Fibroblast of lung (primary cell): ENCODE data around the gene IGF1R. TPM values are rescaled to one million over a fixed set of nuclear protein-coding genes. Genes with fewer than 3 reads are reported as not detected.

ENCODE experiments used
- DNase-seq, 2 donors: peaks; one replicate each; pipeline versions ENCODE4 v3.0.0 to v3.0.0-alpha.2; 2010; ENCODE audit warnings: low read depth in 2 of 2
- H2AFZ ChIP-seq: 2 replicates; pipeline ENCODE4 v1.5.1; 2012; ENCODE audit warnings: low read length, control low read depth, inconsistent platforms
- H3K27ac ChIP-seq: 2 replicates; pipeline ENCODE4 v1.5.1; 2011; ENCODE audit warnings: low read length, control low read depth; ENCODE audit not compliant: insufficient read depth
- H3K27me3 ChIP-seq: 2 replicates; pipeline ENCODE4 v1.5.1; 2011; ENCODE audit warnings: mild to moderate bottlenecking, low read length; ENCODE audit not compliant: control insufficient read depth, insufficient read depth
- H3K36me3 ChIP-seq: 2 replicates; pipeline ENCODE4 v1.5.1; 2011; ENCODE audit warnings: low read length; ENCODE audit not compliant: control insufficient read depth, insufficient read depth
- H3K4me1 ChIP-seq: 2 replicates; pipeline ENCODE4 v1.5.1; 2011; ENCODE audit warnings: low read length; ENCODE audit not compliant: control insufficient read depth, insufficient read depth; ENCODE audit errors: extremely low read depth
- H3K4me2 ChIP-seq: 2 replicates; pipeline ENCODE4 v1.5.1; 2011; ENCODE audit warnings: low read length, control low read depth; ENCODE audit not compliant: insufficient read depth; ENCODE audit errors: extremely low read depth
- H3K4me3 ChIP-seq, 4 experiments: fragments of 200-600 bp in 1 of 4; sonication (generic) in 1 of 4; replicated peaks in 1 of 4; 2 replicates each; pipeline ENCODE4 v1.5.1; 2011 to 2016; ENCODE audit warnings: low read length in 4 of 4, low read depth in 3 of 4, mild to moderate bottlenecking in 3 of 4, control low read depth in 2 of 4, inconsistent platforms in 1 of 4, mixed read lengths in 1 of 4; ENCODE audit not compliant: insufficient read depth in 1 of 4; ENCODE audit errors: control extremely low read depth in 1 of 4
- H3K79me2 ChIP-seq: 2 replicates; pipeline ENCODE4 v1.5.1; 2012; ENCODE audit warnings: mild to moderate bottlenecking, low read length, inconsistent platforms; ENCODE audit not compliant: control insufficient read depth, insufficient read depth
- H3K9ac ChIP-seq: 2 replicates; pipeline ENCODE4 v1.5.1; 2011; ENCODE audit warnings: mild to moderate bottlenecking, low read length, control low read depth; ENCODE audit not compliant: insufficient read depth
- H3K9me3 ChIP-seq: 2 replicates; pipeline ENCODE4 v1.5.1; 2012; ENCODE audit warnings: low read depth, low read length; ENCODE audit not compliant: control insufficient read depth, insufficient read depth
- H4K20me1 ChIP-seq: 2 replicates; pipeline ENCODE4 v1.5.1; 2011; ENCODE audit warnings: low read length; ENCODE audit not compliant: control insufficient read depth, insufficient read depth; ENCODE audit errors: extremely low read depth
- EZH2 ChIP-seq: IDR thresholded peaks from 2 replicates; pipeline ENCODE4 v1.5.1; 2012; ENCODE audit warnings: low read length, control low read depth, mild to moderate bottlenecking; ENCODE audit errors: missing control alignments
- polyA plus RNA-seq, 2 donors: library from polyadenylated mRNA; depleted of rRNA in 1 of 2; stranded (reverse) in 1 of 2; unstranded in 1 of 2; fragments of >200 nt; gene quantifications; 2 replicates each; pipeline ENCODE4 v1.2.1, GENCODE V29; 2011 to 2012; ENCODE audit warnings: missing spikeins in 1 of 2
- total RNA-seq: library from RNA; depleted of rRNA; stranded (reverse); fragments of >200 nt; gene quantifications from 2 replicates; pipeline ENCODE4 v1.2.1, GENCODE V29; 2014
- TF ChIP-seq, protein P1 (sequence below), 2 donors: IDR thresholded peaks in 1 of 2; conservative IDR thresholded peaks in 1 of 2; 1 replicate in 1 of 2; 2 replicates in 1 of 2; pipeline ENCODE4 v1.5.1; 2011 to 2012; ENCODE audit warnings: low read length in 2 of 2, control low read depth in 1 of 2, inconsistent platforms in 1 of 2, low read depth in 1 of 2, mild to moderate bottlenecking in 1 of 2

Gene IGF1R
- total and polyA plus RNA-seq, 2 donors (not counting 1 experiment from before 2014, with no cell fraction given), result 14.6 to 28.6 TPM

DNA sequence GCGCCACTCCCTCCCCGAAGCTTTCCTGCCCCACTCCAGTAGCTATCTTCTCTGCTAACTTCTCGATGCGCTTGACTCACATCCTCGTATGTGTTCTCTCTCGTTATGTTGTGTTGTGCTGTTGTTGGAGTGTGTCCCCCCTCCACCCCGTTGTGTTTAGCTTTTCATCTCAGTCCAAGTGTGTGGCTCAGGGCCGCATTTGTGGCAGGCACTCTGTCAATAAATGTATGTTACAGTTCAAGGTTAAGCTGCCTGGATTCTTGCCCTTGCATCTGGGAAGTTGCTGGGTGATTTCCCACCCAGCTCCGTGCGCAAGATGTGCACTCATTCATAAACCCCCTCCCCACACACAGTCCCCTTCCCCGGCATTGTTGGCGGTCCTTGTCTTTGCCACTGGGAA lies 287.4 kb downstream of the IGF1R start:
- H3K79me2 ChIP-seq, result no peaks in the 10 kb centered on the region
- no peaks in the 10 kb centered on the region for H3K9me3 ChIP-seq
- no peak for TF ChIP-seq EZH2
- TF ChIP-seq, protein P1, sequence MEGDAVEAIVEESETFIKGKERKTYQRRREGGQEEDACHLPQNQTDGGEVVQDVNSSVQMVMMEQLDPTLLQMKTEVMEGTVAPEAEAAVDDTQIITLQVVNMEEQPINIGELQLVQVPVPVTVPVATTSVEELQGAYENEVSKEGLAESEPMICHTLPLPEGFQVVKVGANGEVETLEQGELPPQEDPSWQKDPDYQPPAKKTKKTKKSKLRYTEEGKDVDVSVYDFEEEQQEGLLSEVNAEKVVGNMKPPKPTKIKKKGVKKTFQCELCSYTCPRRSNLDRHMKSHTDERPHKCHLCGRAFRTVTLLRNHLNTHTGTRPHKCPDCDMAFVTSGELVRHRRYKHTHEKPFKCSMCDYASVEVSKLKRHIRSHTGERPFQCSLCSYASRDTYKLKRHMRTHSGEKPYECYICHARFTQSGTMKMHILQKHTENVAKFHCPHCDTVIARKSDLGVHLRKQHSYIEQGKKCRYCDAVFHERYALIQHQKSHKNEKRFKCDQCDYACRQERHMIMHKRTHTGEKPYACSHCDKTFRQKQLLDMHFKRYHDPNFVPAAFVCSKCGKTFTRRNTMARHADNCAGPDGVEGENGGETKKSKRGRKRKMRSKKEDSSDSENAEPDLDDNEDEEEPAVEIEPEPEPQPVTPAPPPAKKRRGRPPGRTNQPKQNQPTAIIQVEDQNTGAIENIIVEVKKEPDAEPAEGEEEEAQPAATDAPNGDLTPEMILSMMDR (conservative IDR thresholded peaks at IDR 0.05 in 1 of 2, IDR thresholded peaks at IDR 0.05 in 1 of 2; ENCODE audit: low read depth in 1 of 2, low read length in 2 of 2), result no peak
- H3K36me3 ChIP-seq, result peaks cover 3% of the 10 kb centered on the region
- H2AFZ ChIP-seq, result no peak overlapping the region
- no peak overlapping the region for H3K4me2 ChIP-seq
- no peak overlapping the region for H3K27ac ChIP-seq
- H3K27me3 ChIP-seq, result no peaks in the 10 kb centered on the region
- DNase-seq, result no peak
- no peaks in the 10 kb centered on the region for H3K4me1 ChIP-seq
- no peak overlapping the region for H3K9ac ChIP-seq
- no peaks in the 10 kb centered on the region for H4K20me1 ChIP-seq
- H3K4me3 ChIP-seq, result no peak overlapping the region

DNA sequence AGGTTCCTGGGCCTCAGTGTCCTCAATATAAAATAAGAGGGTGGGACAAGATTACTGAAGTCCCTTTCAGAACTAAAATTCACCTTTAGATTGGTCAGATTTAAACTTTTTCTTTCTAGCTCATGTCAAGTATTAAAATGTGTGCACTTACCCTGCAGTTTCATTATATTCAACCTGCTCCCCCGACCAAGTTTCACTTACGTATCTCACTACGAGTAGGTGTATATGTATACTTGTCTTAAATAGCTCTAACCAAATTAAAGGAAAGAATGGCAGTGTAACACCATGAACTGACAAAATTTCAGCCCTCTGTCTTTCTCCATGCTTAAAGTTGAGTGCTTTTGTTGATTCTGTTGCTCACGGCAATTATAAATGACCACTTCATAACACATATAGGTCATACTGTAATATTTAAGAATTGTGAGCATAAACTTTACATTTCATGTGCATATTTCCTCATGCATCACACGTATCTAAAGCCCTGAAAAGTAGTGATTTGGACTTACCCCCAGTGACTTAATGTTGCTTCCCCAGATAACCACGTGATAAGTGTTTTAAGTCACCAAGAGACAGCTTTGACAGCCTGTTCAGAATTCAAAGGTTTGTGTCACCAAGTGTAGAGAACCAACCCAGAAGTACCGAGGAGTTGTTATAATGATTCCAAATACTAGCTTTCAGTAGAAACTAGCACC lies 289.2 kb downstream of the IGF1R start:
- H3K79me2 ChIP-seq, result no peaks in the 10 kb centered on the region
- no peak for TF ChIP-seq EZH2
- TF ChIP-seq, protein P1 (conservative IDR thresholded peaks at IDR 0.05 in 1 of 2, IDR thresholded peaks at IDR 0.05 in 1 of 2; ENCODE audit: low read depth in 1 of 2, low read length in 2 of 2), result no peak
- no peaks in the 10 kb centered on the region for H4K20me1 ChIP-seq
- no peaks in the 10 kb centered on the region for H3K4me1 ChIP-seq
- H2AFZ ChIP-seq, result no peak overlapping the region
- no peak overlapping the region for H3K4me3 ChIP-seq
- H3K27ac ChIP-seq, result no peak overlapping the region
- H3K9me3 ChIP-seq, result no peaks in the 10 kb centered on the region
- no peak overlapping the region for H3K4me2 ChIP-seq
- no peaks in the 10 kb centered on the region for H3K27me3 ChIP-seq
- no peak for DNase-seq
- H3K9ac ChIP-seq, result no peak overlapping the region
- peaks cover 5% of the 10 kb centered on the region for H3K36me3 ChIP-seq

DNA sequence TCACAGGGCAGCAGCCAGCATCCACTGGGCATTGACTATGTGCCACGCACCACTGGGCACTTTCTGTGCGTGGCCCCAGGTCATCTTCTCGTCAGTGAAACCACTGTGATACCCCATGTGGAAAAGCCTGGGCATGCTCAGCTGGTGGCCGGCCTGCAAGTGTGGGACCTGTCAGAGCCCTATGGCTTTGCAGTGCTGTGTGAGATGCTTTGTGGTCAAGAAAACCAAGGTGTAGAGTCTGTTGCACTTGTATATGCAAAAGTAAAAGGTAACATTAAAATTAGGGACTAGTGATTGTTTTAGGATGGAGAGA lies 289.7 kb downstream of the IGF1R start:
- H3K36me3 ChIP-seq, result peaks cover 5% of the 10 kb centered on the region
- H3K27ac ChIP-seq, result no peak overlapping the region
- no peaks in the 10 kb centered on the region for H3K27me3 ChIP-seq
- TF ChIP-seq, protein P1 (conservative IDR thresholded peaks at IDR 0.05 in 1 of 2, IDR thresholded peaks at IDR 0.05 in 1 of 2; ENCODE audit: low read depth in 1 of 2, low read length in 2 of 2), result no peak
- no peak for TF ChIP-seq EZH2
- H4K20me1 ChIP-seq, result no peaks in the 10 kb centered on the region
- H3K9me3 ChIP-seq, result no peaks in the 10 kb centered on the region
- H3K4me2 ChIP-seq, result no peak overlapping the region
- H3K79me2 ChIP-seq, result no peaks in the 10 kb centered on the region
- no peak overlapping the region for H3K9ac ChIP-seq
- H3K4me3 ChIP-seq, result no peak overlapping the region
- H3K4me1 ChIP-seq, result peaks cover 4% of the 10 kb centered on the region
- no peak overlapping the region for H2AFZ ChIP-seq
- no peak for DNase-seq
